IPS DF 6.9 (cell line): Measurements from ENCODE around the gene SLC35D2.
"Not testable (repeated sequence)": the region's sequence is repeated elsewhere in the genome, so short reads cannot be mapped to it uniquely, and the experiment has no call there.

Source experiments
- DNase-seq: peaks from one replicate; pipeline ENCODE4 v3.0.0-alpha.2; 2013; ENCODE audit warnings: low read depth, low spot score
- H3K27ac ChIP-seq: one replicate; pipeline ENCODE4 v1.5.1; 2013; ENCODE audit warnings: low read length, control low read depth
- H3K27me3 ChIP-seq: 2 replicates; pipeline ENCODE4 v1.6.1; 2013; ENCODE audit warnings: mild to moderate bottlenecking, low read length; ENCODE audit not compliant: control insufficient read depth, insufficient read depth
- H3K36me3 ChIP-seq: 2 replicates; pipeline ENCODE4 v1.6.1; 2013; ENCODE audit warnings: low read length; ENCODE audit not compliant: control insufficient read depth, insufficient read depth
- H3K4me1 ChIP-seq: 2 replicates; pipeline ENCODE4 v1.6.1; 2013; ENCODE audit warnings: low read length; ENCODE audit not compliant: control insufficient read depth, insufficient read depth
- H3K4me3 ChIP-seq: 2 replicates; pipeline ENCODE4 v1.5.1; 2013; ENCODE audit warnings: mild to moderate bottlenecking, low read length
- H3K9me3 ChIP-seq: 2 replicates; pipeline ENCODE4 v1.6.1; 2013; ENCODE audit warnings: low read length, inconsistent platforms; ENCODE audit not compliant: control insufficient read depth, insufficient read depth
- WGBS: extraction: QIAGEN DNeasy Blood & Tissue Kit; methylation state at CpG from one replicate; pipeline ENCODE4 v1.1.7; 2013; ENCODE audit warnings: mixed read lengths, missing lambda C conversion rate; ENCODE audit not compliant: insufficient read length, insufficient coverage; 5-methylcytosine and 5-hydroxymethylcytosine counted together

SLC35D2 gene

GRCh38 chr9:96309850-96310249 is 73.7 kb downstream of the SLC35D2 start:
- no peaks in the 10 kb centered on the region for H3K36me3 ChIP-seq
- WGBS, result no CpG with 5 or more reads among the region's 7 CpGs
- 0 out of 2 replicates have a peak, but pooled peaks cover 1% of the 10 kb centered on the region for H3K4me1 ChIP-seq

GRCh38 chr9:96306958-96307357 is 76.6 kb downstream of the SLC35D2 start:
- not testable (repeated sequence) for H3K27me3 ChIP-seq, H3K4me3 ChIP-seq, DNase-seq, H3K4me1 ChIP-seq, H3K36me3 ChIP-seq, H3K27ac ChIP-seq, H3K9me3 ChIP-seq
- WGBS, result no CpG with 5 or more reads among the region's 6 CpGs

More at GRCh38 chr9:96309850-96310249, 73.7 kb downstream of the SLC35D2 start:
- no peak overlapping the region for H3K4me3 ChIP-seq
- H3K27me3 ChIP-seq, result no peaks in the 10 kb centered on the region
- H3K9me3 ChIP-seq, result peaks cover 2% of the 10 kb centered on the region; the same call in 1 of the 2 replicates
- no peak overlapping the region for H3K27ac ChIP-seq
- DNase-seq, result no peak

GRCh38 chr9:96305171-96305570 is 78.3 kb downstream of the SLC35D2 start:
- H3K4me1 ChIP-seq, result 0 out of 2 replicates have a peak, but pooled peaks cover 1% of the 10 kb centered on the region
- no CpG with 5 or more reads among the region's 4 CpGs for WGBS

GRCh38 chr9:96304230-96304629 is 79.3 kb downstream of the SLC35D2 start:
- Histone ChIP-seq H3K9me3 (no peaks in the 10 kb centered on the region), H3K27me3 (no peaks in the 10 kb centered on the region), H3K27ac (no peak overlapping the region), H3K4me1 (0 out of 2 replicates have a peak, but pooled peaks cover 1% of the 10 kb centered on the region), H3K4me3 (no peak overlapping the region), H3K36me3 (no peaks in the 10 kb centered on the region)
- no peak for DNase-seq

More at GRCh38 chr9:96305171-96305570, 78.3 kb downstream of the SLC35D2 start:
- no peak for DNase-seq
- Histone ChIP-seq H3K27me3 (no peaks in the 10 kb centered on the region), H3K27ac (no peak overlapping the region), H3K36me3 (no peaks in the 10 kb centered on the region), H3K9me3 (no peaks in the 10 kb centered on the region), H3K4me3 (no peak overlapping the region)

GRCh38 chr9:96302021-96302420 is 81.5 kb downstream of the SLC35D2 start, which contains the start of gene HSD17B3:
TSS of gene HSD17B3 (minus strand) at chr9:96302176. CDS start at chr9:96302104, 72 bp downstream.
- Histone ChIP-seq H3K4me3 (no peak within 1 kb of the TSS), H3K27ac (no peak within 1 kb of the TSS), H3K4me1 (0 out of 2 replicates have a peak, but pooled peaks cover 1% of the 10 kb centered on the region), H3K36me3 (no peaks in the 10 kb centered on the region), H3K27me3 (no peaks in the 10 kb centered on the region), H3K9me3 (no peaks in the 10 kb centered on the region)
- no CpG with 5 or more reads among the region's 6 CpGs for WGBS
- DNase-seq, result no peak

- WGBS, result no CpG with 5 or more reads among the region's 4 CpGs
- DNase-seq, result no peak
- no peaks in the 10 kb centered on the region for H3K4me1 ChIP-seq
Observed at GRCh38 chr9:96299823-96300222, 83.7 kb downstream of the SLC35D2 start.

GRCh38 chr9:96294159-96294545 is 89.4 kb downstream of the SLC35D2 start:
- Histone ChIP-seq H3K27me3 (no peaks in the 10 kb centered on the region), H3K36me3 (no peaks in the 10 kb centered on the region), H3K27ac (no peak overlapping the region), H3K4me3 (no peak overlapping the region), H3K4me1 (no peaks in the 10 kb centered on the region), H3K9me3 (no peaks in the 10 kb centered on the region)
- DNase-seq, result no peak
- no CpG with 5 or more reads among the region's 3 CpGs for WGBS

More at GRCh38 chr9:96299823-96300222, 83.7 kb downstream of the SLC35D2 start:
- Histone ChIP-seq H3K36me3 (no peaks in the 10 kb centered on the region), H3K4me3 (no peak overlapping the region), H3K27me3 (no peaks in the 10 kb centered on the region), H3K27ac (no peak overlapping the region), H3K9me3 (no peaks in the 10 kb centered on the region)

GRCh38 chr9:96293498-96294158 is 89.9 kb downstream of the SLC35D2 start:
- no CpG with 5 or more reads among the region's 3 CpGs for WGBS
- Histone ChIP-seq H3K9me3 (no peaks in the 10 kb centered on the region), H3K27me3 (no peaks in the 10 kb centered on the region), H3K4me3 (no peak overlapping the region), H3K27ac (no peak overlapping the region), H3K36me3 (no peaks in the 10 kb centered on the region), H3K4me1 (no peaks in the 10 kb centered on the region)
- no peak for DNase-seq

GRCh38 chr9:96289392-96289791 is 94.1 kb downstream of the SLC35D2 start:
- DNase-seq, result no peak
- no CpG with 5 or more reads among the region's 2 CpGs for WGBS
- Histone ChIP-seq H3K9me3 (no peaks in the 10 kb centered on the region), H3K36me3 (no peaks in the 10 kb centered on the region), H3K4me3 (no peak overlapping the region), H3K27ac (no peak overlapping the region), H3K4me1 (no peaks in the 10 kb centered on the region), H3K27me3 (no peaks in the 10 kb centered on the region)

GRCh38 chr9:96281641-96282040 is 101.9 kb downstream of the SLC35D2 start:
- no CpG with 5 or more reads among the region's 6 CpGs for WGBS
- Histone ChIP-seq H3K4me3 (no peak overlapping the region), H3K27me3 (no peaks in the 10 kb centered on the region), H3K4me1 (no peaks in the 10 kb centered on the region), H3K9me3 (no peaks in the 10 kb centered on the region), H3K36me3 (no peaks in the 10 kb centered on the region), H3K27ac (no peak overlapping the region)
- no peak for DNase-seq

- Histone ChIP-seq H3K4me3 (no peak overlapping the region), H3K4me1 (no peaks in the 10 kb centered on the region), H3K36me3 (no peaks in the 10 kb centered on the region), H3K27ac (no peak overlapping the region), H3K27me3 (no peaks in the 10 kb centered on the region), H3K9me3 (no peaks in the 10 kb centered on the region)
- DNase-seq, result no peak
- WGBS, result no CpG with 5 or more reads among the region's 8 CpGs
Observed at GRCh38 chr9:96279932-96280331, 103.6 kb downstream of the SLC35D2 start.
